Tibial artery (tissue), 4 donors: ENCODE data around the gene MYADM.
A peak's percentile ranks its signal among the peaks of the same experiment; 100 is the strongest.
"Not testable (repeated sequence)": the region's sequence is repeated elsewhere in the genome, so short reads cannot be mapped to it uniquely, and the experiment has no call there.

Source experiments
- DNase-seq, 2 donors: peaks; one replicate each; pipeline ENCODE4 v3.0.0-alpha.2; 2019
- H3K27ac ChIP-seq, 2 donors: fragments of 200-600 bp; sonication (generic) in 1 of 2; 1 replicate in 1 of 2; 2 replicates in 1 of 2; pipeline ENCODE4 v1.5.1; 2018 to 2019; ENCODE audit warnings: mild to moderate bottlenecking in 1 of 2
- H3K27me3 ChIP-seq, 2 donors: fragments of 200-600 bp; sonication (generic) in 1 of 2; one replicate each; pipeline versions ENCODE4 v1.5.1 to v1.6.0; 2016 to 2019
- H3K36me3 ChIP-seq, 3 donors: fragments of 200-600 bp; sonication (generic) in 2 of 3; one replicate each; pipeline ENCODE4 v1.5.1; 2016 to 2019; ENCODE audit warnings: mild to moderate bottlenecking in 2 of 3
- H3K4me1 ChIP-seq, 4 donors: fragments of 200-600 bp; sonication (generic) in 2 of 4; 1 replicate in 3 of 4; 2 replicates in 1 of 4; pipeline ENCODE4 v1.5.1; 2016 to 2019
- H3K4me3 ChIP-seq, 2 donors: fragments of 200-600 bp; sonication (generic) in 1 of 2; 1 replicate in 1 of 2; 2 replicates in 1 of 2; pipeline ENCODE4 v1.5.1; 2018 to 2019; ENCODE audit warnings: mild to moderate bottlenecking in 2 of 2
- H3K9me3 ChIP-seq, 3 donors: fragments of 200-600 bp; sonication (generic) in 1 of 3; one replicate each; pipeline ENCODE4 v1.5.1; 2016 to 2019
- intact Hi-C: fragments of 100-400 bp; cut with DNase I; formaldehyde crosslinking; loops from one replicate; pipeline ENCODE4 v1.15.0; 2023; ENCODE audit warnings: low total_unique reads
- TF ChIP-seq, protein P1 (sequence below), 2 experiments: fragments of 200-600 bp in 1 of 2; fragments of 450-650 bp in 1 of 2; IDR thresholded peaks; one replicate each; pipeline ENCODE4 v1.5.1; 2017 to 2019; ENCODE audit warnings: antibody characterized with exemption in 2 of 2, mild to moderate bottlenecking in 1 of 2, moderate library complexity in 1 of 2

The MYADM gene

DNA sequence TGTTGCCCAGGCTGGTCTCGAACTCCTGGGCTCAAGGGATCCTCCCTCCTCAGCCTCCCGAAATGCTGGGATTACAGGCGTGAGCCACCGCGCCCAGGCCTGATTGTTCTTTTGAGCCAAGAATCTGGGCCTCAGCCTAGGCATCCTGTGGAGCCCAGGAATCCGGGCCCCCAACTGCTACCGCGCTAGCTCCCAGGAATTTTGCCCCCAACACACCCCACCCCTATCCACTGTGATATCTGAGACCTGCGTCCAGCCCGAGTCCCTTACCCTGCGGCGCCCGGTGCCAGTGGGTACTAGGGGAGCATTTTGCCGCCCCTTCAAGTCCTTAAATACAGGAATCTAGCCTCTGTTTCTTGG is 838 bp upstream of the MYADM start:
- no peak for DNase-seq
- peaks cover under 1 to 14% (median 2%) of the 10 kb centered on the region in 3 donors for H3K36me3 ChIP-seq
- no peaks in the 10 kb centered on the region for H3K27me3 ChIP-seq
- H3K4me1 ChIP-seq = peaks cover 0 to 44% (median 32%) of the 10 kb centered on the region in 4 donors
- H3K4me3 ChIP-seq = peak overlapping the region; percentile 83 to 86
- peak overlapping the region; percentile 97 for H3K27ac ChIP-seq
- intact Hi-C loops = no loop called here
- TF ChIP-seq, protein P1, sequence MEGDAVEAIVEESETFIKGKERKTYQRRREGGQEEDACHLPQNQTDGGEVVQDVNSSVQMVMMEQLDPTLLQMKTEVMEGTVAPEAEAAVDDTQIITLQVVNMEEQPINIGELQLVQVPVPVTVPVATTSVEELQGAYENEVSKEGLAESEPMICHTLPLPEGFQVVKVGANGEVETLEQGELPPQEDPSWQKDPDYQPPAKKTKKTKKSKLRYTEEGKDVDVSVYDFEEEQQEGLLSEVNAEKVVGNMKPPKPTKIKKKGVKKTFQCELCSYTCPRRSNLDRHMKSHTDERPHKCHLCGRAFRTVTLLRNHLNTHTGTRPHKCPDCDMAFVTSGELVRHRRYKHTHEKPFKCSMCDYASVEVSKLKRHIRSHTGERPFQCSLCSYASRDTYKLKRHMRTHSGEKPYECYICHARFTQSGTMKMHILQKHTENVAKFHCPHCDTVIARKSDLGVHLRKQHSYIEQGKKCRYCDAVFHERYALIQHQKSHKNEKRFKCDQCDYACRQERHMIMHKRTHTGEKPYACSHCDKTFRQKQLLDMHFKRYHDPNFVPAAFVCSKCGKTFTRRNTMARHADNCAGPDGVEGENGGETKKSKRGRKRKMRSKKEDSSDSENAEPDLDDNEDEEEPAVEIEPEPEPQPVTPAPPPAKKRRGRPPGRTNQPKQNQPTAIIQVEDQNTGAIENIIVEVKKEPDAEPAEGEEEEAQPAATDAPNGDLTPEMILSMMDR (IDR thresholded peaks at IDR 0.05) = no peak
- no peaks in the 10 kb centered on the region for H3K9me3 ChIP-seq

DNA sequence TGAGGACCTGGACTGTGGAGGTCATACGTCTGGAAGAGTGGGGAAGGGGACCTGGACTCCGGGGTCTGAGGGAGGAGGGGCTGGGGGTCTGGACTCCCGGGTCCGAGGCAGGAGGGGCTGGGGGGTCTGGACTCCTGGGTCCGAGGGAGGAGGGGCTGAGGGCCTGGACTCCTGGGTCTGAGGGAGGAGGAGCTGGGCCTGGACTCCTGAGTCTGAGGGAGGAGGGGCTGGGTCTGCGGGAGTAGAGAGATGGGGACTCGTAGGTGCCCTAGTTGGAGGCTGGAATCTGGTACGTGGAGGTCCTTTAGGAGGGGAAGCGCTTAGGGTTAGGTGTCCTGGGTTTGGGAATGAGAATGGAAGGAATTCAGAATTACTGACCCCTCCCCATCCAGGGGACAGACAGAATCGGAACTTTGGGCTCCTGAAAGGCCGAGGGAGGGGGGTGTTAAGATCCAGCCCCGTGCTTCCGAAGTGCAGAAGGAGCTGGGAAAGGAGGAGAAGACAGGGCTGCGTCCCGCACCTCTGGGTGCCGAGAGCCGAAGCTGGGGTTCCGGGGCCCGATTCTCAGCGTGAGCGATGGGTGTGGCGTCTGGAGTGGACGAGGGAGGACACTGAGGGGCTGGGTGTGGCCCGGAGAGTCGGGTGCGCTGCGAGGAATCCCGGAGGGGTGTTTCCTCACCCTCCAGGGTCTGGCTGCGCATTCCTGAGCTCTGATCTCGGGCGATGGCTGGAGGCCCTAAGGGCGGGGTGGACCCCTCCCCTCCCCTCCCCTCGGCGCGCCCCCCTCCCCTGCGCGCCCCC is 608 bp downstream of the MYADM start:
- peak; percentile 60 to 80 for DNase-seq
- Histone ChIP-seq H3K27ac (peak overlapping the region; percentile 97), H3K4me1 (peaks cover 0 to 56% (median 44%) of the 10 kb centered on the region in 4 donors), H3K4me3 (peak overlapping the region; percentile 83 to 86), H3K9me3 (no peaks in the 10 kb centered on the region), H3K36me3 (peaks cover 12 to 29% (median 13%) of the 10 kb centered on the region in 3 donors), H3K27me3 (no peaks in the 10 kb centered on the region)
- intact Hi-C loops = no loop called here
- TF ChIP-seq, protein P1 (IDR thresholded peaks at IDR 0.05) = no peak

DNA sequence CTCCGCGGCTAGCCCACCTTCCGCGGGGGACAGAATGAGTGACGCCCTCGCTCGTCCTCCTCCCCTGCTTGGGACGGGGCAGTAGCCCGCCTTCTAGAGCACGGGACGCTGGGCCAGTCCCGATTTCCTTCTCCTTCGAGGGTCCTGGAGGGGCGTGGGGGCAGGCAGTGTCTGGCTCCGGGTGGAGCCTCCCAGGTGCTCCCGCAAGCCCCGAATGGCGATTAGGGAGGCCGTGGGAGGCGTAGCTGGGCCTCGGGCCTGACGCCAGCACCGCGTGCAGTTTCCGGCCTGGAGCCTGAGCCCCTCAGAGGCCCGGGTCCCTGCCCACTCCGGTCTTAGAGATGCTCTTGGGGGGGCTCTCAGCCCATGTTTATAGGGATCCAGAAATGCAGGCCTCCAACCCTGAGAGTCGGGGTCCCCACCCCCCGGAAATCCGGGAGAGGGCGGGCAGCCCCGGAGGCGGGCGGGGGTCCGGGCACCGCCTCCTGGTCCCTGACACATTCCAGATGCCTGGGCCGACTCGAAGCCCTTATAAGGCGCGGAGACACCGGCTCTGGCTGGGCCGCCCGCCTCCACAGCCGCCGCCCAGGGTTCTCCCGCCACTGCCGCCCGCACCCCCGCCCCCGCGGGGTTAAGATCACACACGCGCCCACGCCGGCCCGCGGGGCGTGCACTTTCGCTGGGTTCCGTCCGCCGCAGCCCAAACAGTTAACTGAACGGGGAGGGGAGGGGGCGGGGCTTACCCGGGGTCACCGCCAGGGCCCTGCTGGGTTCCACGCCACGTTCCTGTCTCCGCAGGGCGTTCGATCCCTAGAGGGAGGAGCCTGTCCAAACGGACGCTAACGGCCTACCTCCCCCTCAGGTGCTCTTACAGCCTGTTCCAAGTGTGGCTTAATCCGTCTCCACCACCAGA is 1.5 kb downstream of the MYADM start:
- peaks cover 20 to 37% (median 22%) of the 10 kb centered on the region in 3 donors for H3K36me3 ChIP-seq
- H3K27ac ChIP-seq = peak overlapping the region; percentile 97
- peaks cover 0 to 64% (median 47%) of the 10 kb centered on the region in 4 donors for H3K4me1 ChIP-seq
- peak overlapping the region; percentile 83 to 86 for H3K4me3 ChIP-seq
- H3K9me3 ChIP-seq = no peaks in the 10 kb centered on the region
- TF ChIP-seq, protein P1 (IDR thresholded peaks at IDR 0.05) = peak; percentile 53 to 59
- peak; percentile 87 to 96 for DNase-seq
- intact Hi-C loops = no loop called here
- H3K27me3 ChIP-seq = no peaks in the 10 kb centered on the region

DNA sequence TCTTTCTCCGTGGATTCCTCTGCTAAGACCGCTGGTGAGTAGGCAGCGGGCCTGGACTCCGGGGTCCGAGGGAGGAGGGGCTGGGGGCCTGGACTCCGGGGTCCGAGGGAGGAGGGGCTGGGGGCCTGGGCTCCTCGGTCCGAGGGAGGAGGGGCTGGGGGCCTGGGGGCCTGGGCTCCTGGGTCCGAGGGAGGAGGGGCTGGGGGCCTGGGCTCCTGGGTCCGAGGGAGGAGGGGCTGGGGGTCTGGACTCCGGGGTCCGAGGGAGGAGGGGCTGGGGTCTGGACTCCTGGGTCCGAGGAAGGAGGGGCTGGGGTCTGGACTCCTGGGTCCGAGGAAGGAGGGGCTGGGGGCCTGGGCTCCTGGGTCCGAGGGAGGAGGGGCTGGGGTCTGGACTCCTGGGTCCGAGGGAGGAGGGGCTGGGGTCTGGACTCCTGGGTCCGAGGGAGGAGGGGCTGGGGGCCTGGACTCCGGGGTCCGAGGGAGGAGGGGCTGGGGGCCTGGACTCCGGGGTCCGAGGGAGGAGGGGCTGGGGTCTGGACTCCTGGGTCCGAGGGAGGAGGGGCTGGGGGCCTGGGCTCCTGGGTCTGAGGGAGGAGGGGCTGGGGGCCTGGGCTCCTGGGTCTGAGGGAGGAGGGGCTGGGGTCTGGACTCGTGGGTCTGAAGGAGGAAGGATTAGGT is 2.3 kb downstream of the MYADM start:
- Histone ChIP-seq H3K27ac (peak overlapping the region; percentile 97), H3K4me3 (peak overlapping the region; percentile 83 to 86), H3K36me3 (peaks cover 27 to 45% (median 28%) of the 10 kb centered on the region in 3 donors), H3K4me1 (peaks cover 0 to 72% (median 55%) of the 10 kb centered on the region in 4 donors)
- DNase-seq, intact Hi-C loops, H3K9me3 ChIP-seq, H3K27me3 ChIP-seq: not testable (repeated sequence)

DNA sequence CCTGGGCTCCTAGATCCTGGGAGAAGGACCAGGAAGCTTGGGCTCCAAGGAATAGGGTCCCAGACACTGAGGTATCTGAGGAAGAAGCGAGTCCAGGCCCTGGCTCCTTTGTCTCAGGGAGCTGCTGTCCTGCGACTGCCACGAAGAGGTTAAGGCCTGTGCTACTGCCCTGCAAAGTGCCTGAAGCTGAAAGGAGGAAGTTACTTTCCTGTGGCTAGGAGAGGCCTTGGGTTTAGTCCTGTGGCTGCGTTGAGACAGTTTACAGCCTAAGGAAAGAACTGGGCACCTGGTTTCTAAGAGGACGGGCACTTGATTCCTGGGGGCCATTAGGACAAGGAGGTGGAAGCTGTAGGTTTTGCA is 2.8 kb downstream of the MYADM start:
- H3K4me1 ChIP-seq = peaks cover 0 to 74% (median 58%) of the 10 kb centered on the region in 4 donors
- TF ChIP-seq, protein P1 (IDR thresholded peaks at IDR 0.05) = no peak
- DNase-seq = no peak
- peaks cover 32 to 50% (median 34%) of the 10 kb centered on the region in 3 donors for H3K36me3 ChIP-seq
- H3K27ac ChIP-seq = peak overlapping the region; percentile 97
- intact Hi-C loops = no loop called here
- peak overlapping the region; percentile 83 to 86 for H3K4me3 ChIP-seq
- no peaks in the 10 kb centered on the region for H3K9me3 ChIP-seq
- no peaks in the 10 kb centered on the region for H3K27me3 ChIP-seq
